Subcutaneous adipose tissue (tissue), 4 donors: Measurements from ENCODE around the gene TUBA4B. TPM values are rescaled to one million over a fixed set of nuclear protein-coding genes. Genes with fewer than 3 reads are reported as not detected.

ENCODE experiments used
- total RNA-seq, 4 donors: library from RNA; depleted of rRNA; stranded (reverse); fragments of >200 nt; gene quantifications; one replicate each; pipeline ENCODE4 v1.1.0, GENCODE V29; 2016
- TF ChIP-seq, protein P1 (sequence below): fragments of 450-650 bp; IDR thresholded peaks from one replicate; pipeline ENCODE4 v1.5.1; 2016; ENCODE audit warnings: low read depth, mild to moderate bottlenecking, control low read depth, antibody characterized with exemption, moderate library complexity

TUBA4B gene
- total RNA-seq, 4 donors from 2014 or later, result not detected

DNA sequence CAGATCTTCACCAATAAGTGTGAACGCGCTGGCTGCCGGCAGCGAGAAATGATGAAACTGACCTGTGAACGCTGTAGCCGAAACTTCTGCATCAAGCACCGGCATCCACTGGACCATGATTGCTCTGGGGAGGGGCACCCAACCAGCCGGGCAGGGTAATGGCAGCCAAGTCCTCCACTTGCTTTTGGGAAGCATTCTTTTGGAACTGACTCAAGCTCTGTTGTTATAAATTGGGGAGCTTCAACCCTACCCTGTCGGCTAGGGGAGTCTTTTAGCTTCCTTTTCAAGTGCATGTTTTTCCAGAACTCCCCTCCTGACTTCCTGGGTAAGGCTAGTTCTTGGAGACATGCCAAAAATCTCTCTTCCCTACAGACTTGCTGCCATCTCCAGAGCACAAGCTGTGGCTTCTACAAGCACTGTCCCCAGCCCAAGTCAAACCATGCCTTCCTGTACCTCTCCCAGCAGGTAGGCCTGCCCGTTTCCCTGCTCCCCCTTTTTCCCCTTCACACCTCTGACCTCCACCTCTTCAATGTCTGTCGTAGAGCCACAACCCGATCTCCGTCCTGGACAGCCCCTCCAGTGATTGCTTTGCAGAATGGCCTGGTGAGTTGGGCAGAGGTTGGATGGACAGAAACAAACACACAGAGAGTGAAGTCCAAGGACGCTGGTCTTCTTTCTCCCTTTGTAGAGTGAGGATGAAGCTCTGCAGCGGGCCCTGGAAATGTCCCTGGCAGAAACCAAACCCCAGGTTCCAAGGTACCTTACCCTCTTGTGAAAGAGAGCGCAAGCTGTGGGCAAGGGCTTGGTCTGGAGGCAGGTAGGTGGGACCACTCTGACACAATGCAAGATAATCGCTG, 44.9 kb upstream of the TUBA4B start:
- TF ChIP-seq, protein P1, sequence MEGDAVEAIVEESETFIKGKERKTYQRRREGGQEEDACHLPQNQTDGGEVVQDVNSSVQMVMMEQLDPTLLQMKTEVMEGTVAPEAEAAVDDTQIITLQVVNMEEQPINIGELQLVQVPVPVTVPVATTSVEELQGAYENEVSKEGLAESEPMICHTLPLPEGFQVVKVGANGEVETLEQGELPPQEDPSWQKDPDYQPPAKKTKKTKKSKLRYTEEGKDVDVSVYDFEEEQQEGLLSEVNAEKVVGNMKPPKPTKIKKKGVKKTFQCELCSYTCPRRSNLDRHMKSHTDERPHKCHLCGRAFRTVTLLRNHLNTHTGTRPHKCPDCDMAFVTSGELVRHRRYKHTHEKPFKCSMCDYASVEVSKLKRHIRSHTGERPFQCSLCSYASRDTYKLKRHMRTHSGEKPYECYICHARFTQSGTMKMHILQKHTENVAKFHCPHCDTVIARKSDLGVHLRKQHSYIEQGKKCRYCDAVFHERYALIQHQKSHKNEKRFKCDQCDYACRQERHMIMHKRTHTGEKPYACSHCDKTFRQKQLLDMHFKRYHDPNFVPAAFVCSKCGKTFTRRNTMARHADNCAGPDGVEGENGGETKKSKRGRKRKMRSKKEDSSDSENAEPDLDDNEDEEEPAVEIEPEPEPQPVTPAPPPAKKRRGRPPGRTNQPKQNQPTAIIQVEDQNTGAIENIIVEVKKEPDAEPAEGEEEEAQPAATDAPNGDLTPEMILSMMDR, result no peak

DNA sequence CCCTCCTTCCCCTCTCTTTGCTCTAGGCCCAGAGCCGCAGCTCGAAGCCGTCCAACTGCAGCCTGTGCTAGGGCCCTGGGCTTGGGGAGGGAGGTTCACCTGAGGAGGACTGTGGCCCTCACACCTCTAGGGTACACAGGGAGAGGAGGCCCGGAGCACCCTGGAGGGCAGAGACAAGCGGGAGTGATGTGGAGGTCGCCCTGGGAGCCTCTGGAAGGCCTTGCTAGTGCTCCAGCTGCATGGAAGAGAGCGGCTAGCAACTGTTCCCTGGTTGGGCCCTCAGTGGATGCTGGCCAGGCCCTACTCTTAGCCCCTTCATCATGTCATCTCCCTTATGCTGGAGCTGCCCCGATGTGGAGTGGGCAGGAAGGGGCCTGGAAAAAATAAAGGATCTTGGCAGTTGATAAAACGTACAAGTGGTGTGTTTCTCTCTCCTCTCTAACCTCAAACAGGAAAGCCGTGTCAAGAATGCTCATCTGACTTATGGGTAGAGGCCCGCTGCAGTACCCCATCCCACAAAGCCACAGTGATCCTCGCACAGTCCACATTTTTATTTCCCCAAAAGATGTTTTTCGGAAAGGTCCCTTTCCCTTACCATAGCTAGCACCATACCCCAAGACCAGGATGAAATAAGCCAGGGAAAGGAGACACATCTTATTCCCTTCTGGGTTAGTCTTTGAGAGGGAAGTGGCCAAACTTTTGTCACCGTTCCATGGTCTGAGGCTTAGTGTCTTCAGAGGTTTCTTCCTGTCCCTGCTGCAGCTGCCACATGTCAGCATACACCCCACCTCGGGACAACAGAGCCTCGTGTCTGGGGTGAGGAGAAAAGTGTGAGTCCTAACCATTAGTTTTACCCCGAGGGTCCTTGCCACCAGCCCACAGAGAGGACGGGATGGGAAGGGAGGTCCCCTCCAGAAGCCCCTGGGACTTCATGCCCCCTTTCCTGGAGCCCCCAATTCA, 43.5 kb upstream of the TUBA4B start:
- TF ChIP-seq, protein P1, result no peak

DNA sequence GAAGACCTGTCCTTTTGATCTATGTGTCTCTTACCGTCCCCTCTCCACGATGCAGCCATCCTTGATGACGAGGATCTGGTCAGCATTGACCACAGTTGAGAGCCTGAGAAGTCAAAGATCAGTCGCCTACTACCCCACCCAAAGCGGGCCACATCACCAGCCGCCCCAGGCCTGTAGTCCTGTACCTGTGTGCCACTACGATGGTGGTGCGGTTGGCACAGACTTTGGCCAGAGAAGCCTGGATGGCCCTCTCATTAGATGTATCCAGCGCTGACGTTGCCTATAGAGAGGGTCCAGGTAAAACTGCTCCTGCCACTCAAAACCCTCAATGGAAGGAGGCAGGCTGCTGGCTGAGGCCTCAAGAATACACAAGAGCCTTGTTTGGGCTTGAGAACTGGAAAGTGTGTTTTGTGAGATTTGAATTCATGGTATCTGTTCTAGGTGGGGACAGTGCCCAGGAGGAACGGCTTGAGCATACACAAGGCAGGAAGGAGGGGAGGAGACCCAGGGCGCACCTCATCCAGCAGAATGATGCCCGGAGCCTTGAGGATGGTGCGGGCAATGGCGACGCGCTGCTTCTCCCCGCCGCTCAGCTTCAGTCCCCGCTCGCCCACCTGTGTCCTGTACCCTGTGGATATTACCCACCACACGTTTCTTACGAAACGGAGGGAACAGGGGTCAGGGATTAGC, 42.7 kb upstream of the TUBA4B start:
- TF ChIP-seq, protein P1, result no peak

DNA sequence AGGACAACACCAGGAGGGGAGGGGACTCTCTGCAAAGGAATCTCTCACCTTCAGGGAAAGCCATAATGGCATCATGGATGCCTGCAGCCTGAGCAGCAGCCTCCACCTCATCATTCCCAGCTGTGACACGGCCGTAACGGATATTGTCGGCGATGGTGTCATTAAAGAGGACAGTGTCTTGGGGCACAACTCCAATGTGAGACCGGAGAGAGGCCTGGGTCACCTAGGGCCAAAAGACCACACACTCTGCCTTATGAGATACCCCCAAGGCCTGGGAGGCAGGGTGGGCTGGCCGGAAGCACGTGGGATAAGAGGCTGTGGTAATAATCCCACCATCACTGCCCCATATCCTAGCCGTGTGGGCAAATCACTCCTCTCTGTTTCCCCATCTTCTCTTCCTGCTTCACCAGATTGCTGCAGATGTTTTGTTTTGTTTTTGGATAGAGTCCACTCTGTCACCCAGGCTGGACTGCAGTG, 42.1 kb upstream of the TUBA4B start:
- TF ChIP-seq, protein P1, result no peak

DNA sequence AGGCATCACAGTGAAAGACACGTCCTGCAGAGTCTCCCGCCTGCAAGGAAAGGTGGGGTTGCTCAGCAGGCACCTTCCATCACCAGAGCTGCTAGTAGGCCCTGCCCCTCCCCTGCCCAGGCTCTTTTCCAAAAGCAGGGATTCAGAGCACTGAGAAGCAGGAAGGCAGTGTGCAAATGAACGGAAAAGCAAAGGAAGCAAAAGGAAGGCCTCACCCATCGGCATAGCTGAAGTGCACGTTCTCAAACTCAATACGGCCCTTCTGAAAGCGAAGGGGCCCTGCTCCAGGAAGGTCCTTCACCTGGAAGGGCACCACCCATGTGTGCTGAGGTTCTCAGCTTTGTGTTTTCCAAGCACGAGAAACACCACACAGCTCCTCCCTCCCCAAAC, 40.0 kb upstream of the TUBA4B start:
- TF ChIP-seq, protein P1, result no peak

DNA sequence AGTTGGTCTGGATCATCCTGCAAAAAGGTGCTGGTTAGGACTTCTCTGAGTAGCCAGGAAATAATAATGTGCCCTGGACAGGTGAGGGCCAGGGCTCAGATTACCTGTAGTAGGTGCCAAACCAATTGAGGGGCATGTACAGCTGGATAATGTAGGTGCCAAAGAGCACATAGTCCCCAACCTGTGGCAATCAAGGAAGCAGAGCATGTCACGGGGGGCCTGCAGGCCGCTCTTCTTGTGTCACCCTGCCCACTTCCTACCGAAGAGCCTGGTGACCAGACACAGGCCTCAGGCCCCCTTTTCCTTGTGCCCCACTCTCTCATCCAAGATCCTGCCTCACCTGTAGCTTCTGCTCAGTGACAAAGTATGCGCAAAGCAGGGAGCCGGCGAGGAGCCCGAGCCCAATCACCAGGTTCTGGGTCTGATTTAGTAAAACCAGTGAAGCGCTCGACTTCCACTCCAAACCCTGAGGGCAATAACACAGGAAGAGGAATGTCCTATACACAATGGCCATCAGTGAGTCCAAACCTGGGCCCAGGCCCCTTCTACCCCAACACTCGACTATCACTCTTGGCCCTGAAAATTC, 39.5 kb upstream of the TUBA4B start:
- TF ChIP-seq, protein P1, result no peak
